MV-4-11 (cell line): Measurements from ENCODE around the gene CLCN1.

ENCODE experiments used
- DNase-seq: peaks from one replicate; lab custom pipeline; 2025; lab: John Stamatoyannopoulos, UW

CLCN1 gene

GRCh38 chr7:143295870-143296269 lies 20.0 kb upstream of the CLCN1 start:
- no peak for DNase-seq

- no peak for DNase-seq
Observed at GRCh38 chr7:143296686-143297085, 19.2 kb upstream of the CLCN1 start.

- no peak for DNase-seq
Observed at GRCh38 chr7:143299346-143299745, 16.6 kb upstream of the CLCN1 start.

- no peak for DNase-seq
Observed at GRCh38 chr7:143299840-143300239, 16.1 kb upstream of the CLCN1 start.

- DNase-seq, result peak; percentile 87
Observed at GRCh38 chr7:143300959-143301935, 14.7 kb upstream of the CLCN1 start.

GRCh38 chr7:143303733-143304132 lies 12.2 kb upstream of the CLCN1 start:
- no peak for DNase-seq

- DNase-seq, result no peak
Observed at GRCh38 chr7:143304938-143305337, 11.0 kb upstream of the CLCN1 start.

GRCh38 chr7:143305423-143306070 lies 10.4 kb upstream of the CLCN1 start:
- DNase-seq, result peak; percentile 43

GRCh38 chr7:143308632-143309031 lies 7.3 kb upstream of the CLCN1 start:
- no peak for DNase-seq

- DNase-seq, result peak; percentile 10
Observed at GRCh38 chr7:143314127-143314526, 1.8 kb upstream of the CLCN1 start.

- DNase-seq, result no peak
Observed at GRCh38 chr7:143316492-143316891, 581 bp downstream of the CLCN1 start.

GRCh38 chr7:143318661-143319060 lies 2.8 kb downstream of the CLCN1 start:
- DNase-seq, result peak; percentile 73

- DNase-seq, result no peak
Observed at GRCh38 chr7:143320620-143321019, 4.7 kb downstream of the CLCN1 start.

GRCh38 chr7:143321242-143321641 lies 5.3 kb downstream of the CLCN1 start:
- DNase-seq, result no peak

- DNase-seq, result peak; percentile 42
Observed at GRCh38 chr7:143321734-143322133, 5.8 kb downstream of the CLCN1 start.

- DNase-seq, result peak; percentile 39
Observed at GRCh38 chr7:143322760-143323633, 7.1 kb downstream of the CLCN1 start.

GRCh38 chr7:143323653-143324052 lies 7.7 kb downstream of the CLCN1 start:
- peak; percentile 9 for DNase-seq

GRCh38 chr7:143325240-143325639 lies 9.3 kb downstream of the CLCN1 start:
- no peak for DNase-seq

GRCh38 chr7:143327903-143328302 lies 12.0 kb downstream of the CLCN1 start:
- peak; percentile 42 for DNase-seq

GRCh38 chr7:143329471-143330170 lies 13.7 kb downstream of the CLCN1 start:
- DNase-seq, result no peak

- DNase-seq, result peak; percentile 85
Observed at GRCh38 chr7:143331179-143331801, 15.4 kb downstream of the CLCN1 start.
